Neuron (in vitro differentiated cells): ENCODE results near the gene PPCS.
"Not testable (repeated sequence)": the region's sequence is repeated elsewhere in the genome, so short reads cannot be mapped to it uniquely, and the experiment has no call there.

Source experiments
- H2AFZ ChIP-seq: one replicate; pipeline ENCODE4 v1.6.1; 2013; ENCODE audit warnings: low read depth, mild to moderate bottlenecking, inconsistent platforms, low read length, moderate library complexity
- H3K27me3 ChIP-seq: one replicate; pipeline ENCODE4 v1.6.1; 2013; ENCODE audit warnings: low read length; ENCODE audit not compliant: insufficient read depth
- H3K36me3 ChIP-seq: one replicate; pipeline ENCODE4 v1.6.1; 2013; ENCODE audit warnings: low read length; ENCODE audit not compliant: insufficient read depth
- H3K4me1 ChIP-seq: one replicate; pipeline ENCODE4 v1.6.1; 2013; ENCODE audit warnings: low read length; ENCODE audit not compliant: insufficient read depth
- H3K4me3 ChIP-seq: 2 replicates; pipeline ENCODE4 v1.5.1; 2013; ENCODE audit warnings: mild to moderate bottlenecking, low read length, moderate library complexity
- H3K9me3 ChIP-seq: one replicate; pipeline ENCODE4 v1.6.1; 2013; ENCODE audit warnings: low read length

The PPCS gene

DNA sequence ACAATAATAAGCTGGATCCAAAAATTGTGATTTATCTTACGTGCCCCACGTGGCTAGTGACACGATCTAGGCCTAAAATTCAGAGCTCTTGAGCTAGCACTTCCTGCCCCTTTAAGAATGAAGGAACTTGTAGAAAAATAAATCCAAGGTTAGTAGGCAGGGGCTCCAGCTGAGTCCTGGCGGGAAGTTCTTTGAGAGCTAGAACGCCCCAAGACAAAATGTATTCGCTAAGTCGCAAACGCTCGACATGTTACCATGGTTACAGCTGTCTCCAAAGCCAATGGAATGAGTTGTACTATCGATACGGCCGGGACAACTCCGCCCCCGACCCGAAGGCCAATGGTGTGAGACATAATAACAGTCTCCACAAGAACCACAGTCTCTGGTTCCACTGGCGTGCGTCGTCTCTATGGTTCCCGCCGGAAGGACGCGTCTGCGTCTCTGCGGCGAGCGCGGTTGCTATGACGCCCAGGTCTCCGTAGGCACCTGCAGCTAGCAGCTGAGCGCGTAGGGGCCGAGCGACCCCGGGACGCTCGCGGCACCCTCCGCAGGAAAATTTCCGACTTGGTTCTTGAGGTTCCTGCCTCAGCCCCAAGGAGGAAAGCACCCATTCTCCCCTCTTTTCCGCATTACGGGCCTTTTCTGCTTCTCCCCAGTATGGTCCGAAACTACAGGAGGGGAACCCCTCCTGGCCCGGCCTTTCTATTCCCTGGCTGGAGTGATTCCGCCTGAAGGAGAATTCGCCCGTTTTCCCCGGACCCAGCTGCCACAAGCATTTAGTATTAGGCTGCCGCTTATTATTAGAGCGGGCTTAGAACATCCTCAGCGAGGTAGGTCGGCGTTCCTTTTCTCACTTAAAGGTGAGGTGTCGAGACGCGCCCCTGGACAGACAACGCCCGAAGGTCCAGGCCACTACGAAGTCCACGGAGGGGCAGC, 6.8 kb downstream of the PPCS start, which contains the start of gene CCDC30:
Gene CCDC30, plus strand, starts transcription at position 459 of the 936 bp plus-strand sequence. CDS start 17,266 bp downstream, outside the sequence.
- no peaks in the 10 kb centered on the region for H3K27me3 ChIP-seq
- peak within 1 kb of the TSS; percentile 91 for H3K4me3 ChIP-seq
- peak within 1 kb of the TSS; percentile 91 for H2AFZ ChIP-seq
- H3K4me1 ChIP-seq, result peaks cover 17% of the 10 kb centered on the region
- H3K36me3 ChIP-seq, result peaks cover 3% of the 10 kb centered on the region
- H3K9me3 ChIP-seq, result no peaks in the 10 kb centered on the region

GRCh38 chr1:42463921-42464320, 7.6 kb downstream of the PPCS start:
- Histone ChIP-seq H3K9me3 (no peaks in the 10 kb centered on the region), H2AFZ (peak overlapping the region; percentile 91), H3K27me3 (no peaks in the 10 kb centered on the region), H3K4me3 (peak overlapping the region; percentile 91), H3K4me1 (peaks cover 17% of the 10 kb centered on the region), H3K36me3 (no peaks in the 10 kb centered on the region)

DNA sequence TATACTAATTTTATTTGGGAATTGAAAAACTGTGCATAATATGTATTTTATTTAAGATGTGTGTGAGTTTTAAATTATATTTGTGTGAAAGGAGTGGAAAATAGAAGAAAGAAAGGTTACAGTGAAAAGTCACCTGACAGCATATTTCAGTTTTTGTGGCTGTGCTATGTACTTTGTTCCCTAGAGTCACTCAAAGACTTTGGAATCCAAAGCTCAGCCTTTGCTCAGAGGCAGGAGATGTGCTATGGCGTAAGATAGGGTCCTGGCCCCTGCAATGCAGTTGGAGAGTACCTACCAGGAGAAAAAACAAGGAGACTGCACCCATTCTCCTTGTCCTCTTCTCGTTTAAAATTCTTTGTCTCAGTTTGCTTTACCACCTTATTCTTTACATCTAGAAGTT, 9.7 kb downstream of the PPCS start:
- Histone ChIP-seq H3K4me3 (no peak overlapping the region), H3K36me3 (no peaks in the 10 kb centered on the region), H3K27me3 (no peaks in the 10 kb centered on the region), H2AFZ (no peak overlapping the region), H3K4me1 (peaks cover 17% of the 10 kb centered on the region), H3K9me3 (no peaks in the 10 kb centered on the region)

- H3K36me3 ChIP-seq, result peaks cover 8% of the 10 kb centered on the region
- H3K4me1 ChIP-seq, result no peaks in the 10 kb centered on the region
- H3K9me3 ChIP-seq, result no peaks in the 10 kb centered on the region
- no peak overlapping the region for H2AFZ ChIP-seq
- no peak overlapping the region for H3K4me3 ChIP-seq
- H3K27me3 ChIP-seq, result no peaks in the 10 kb centered on the region
Observed at GRCh38 chr1:42469727-42470126, 13.4 kb downstream of the PPCS start.

- Histone ChIP-seq H3K27me3 (no peaks in the 10 kb centered on the region), H3K36me3 (peaks cover 15% of the 10 kb centered on the region), H3K4me1 (no peaks in the 10 kb centered on the region), H2AFZ (no peak overlapping the region), H3K9me3 (no peaks in the 10 kb centered on the region), H3K4me3 (no peak overlapping the region)
Observed at GRCh38 chr1:42476605-42477004, 20.3 kb downstream of the PPCS start.

- not testable (repeated sequence) for H2AFZ ChIP-seq, H3K4me1 ChIP-seq, H3K9me3 ChIP-seq, H3K27me3 ChIP-seq, H3K4me3 ChIP-seq
- peaks cover 18% of the 10 kb centered on the region for H3K36me3 ChIP-seq
Observed at GRCh38 chr1:42477354-42477753, 21.0 kb downstream of the PPCS start.

DNA sequence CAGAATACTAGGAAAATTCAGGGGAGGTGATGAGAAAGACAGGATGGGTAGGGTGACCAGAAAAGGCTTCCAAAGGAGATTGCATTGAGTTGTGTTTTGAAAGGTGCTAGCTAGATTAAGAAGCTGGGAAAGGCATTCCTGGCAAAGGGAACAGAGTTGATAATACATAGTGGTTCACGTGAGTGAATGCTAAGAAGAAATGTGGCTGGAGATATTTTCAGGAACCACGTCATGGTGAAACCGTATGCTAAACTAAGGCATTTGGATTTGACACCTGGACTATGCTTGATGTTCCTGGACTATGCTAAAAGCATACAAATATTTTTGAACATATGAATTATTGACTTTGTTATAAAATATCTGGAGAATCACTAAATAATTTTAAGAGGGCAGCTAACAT, 21.4 kb downstream of the PPCS start:
- Histone ChIP-seq H3K4me1 (no peaks in the 10 kb centered on the region), H3K36me3 (peaks cover 18% of the 10 kb centered on the region), H3K4me3 (no peak overlapping the region), H2AFZ (no peak overlapping the region), H3K27me3 (no peaks in the 10 kb centered on the region), H3K9me3 (no peaks in the 10 kb centered on the region)

- H2AFZ ChIP-seq, result no peak overlapping the region
- peaks cover 9% of the 10 kb centered on the region for H3K36me3 ChIP-seq
- H3K4me1 ChIP-seq, result no peaks in the 10 kb centered on the region
- no peaks in the 10 kb centered on the region for H3K9me3 ChIP-seq
- H3K27me3 ChIP-seq, result no peaks in the 10 kb centered on the region
- H3K4me3 ChIP-seq, result no peak overlapping the region
Observed at GRCh38 chr1:42479621-42480020, 23.3 kb downstream of the PPCS start.

DNA sequence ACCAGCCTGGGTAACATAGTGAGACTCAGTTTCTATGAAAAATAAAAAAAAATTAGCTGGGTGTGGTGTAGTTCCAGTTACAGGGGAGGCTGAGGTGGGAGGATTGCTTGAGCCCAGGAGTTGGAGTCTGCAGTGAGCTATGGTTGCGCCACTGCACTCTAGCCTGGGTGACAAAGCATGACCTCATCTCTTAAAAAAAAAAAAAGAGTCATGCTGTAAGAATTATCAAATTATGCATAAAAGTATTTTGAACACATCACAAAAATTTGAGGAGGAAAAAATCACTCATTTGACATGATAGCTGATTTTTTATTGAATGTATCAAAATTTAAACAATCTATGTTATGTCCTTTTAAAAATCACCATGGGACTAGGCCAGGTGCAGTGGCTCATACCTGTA, 24.6 kb downstream of the PPCS start:
- Histone ChIP-seq H3K9me3 (no peaks in the 10 kb centered on the region), H3K4me3 (no peak overlapping the region), H3K36me3 (peaks cover 11% of the 10 kb centered on the region), H2AFZ (no peak overlapping the region), H3K4me1 (no peaks in the 10 kb centered on the region), H3K27me3 (no peaks in the 10 kb centered on the region)

- Histone ChIP-seq H3K4me1 (no peaks in the 10 kb centered on the region), H2AFZ (no peak overlapping the region), H3K4me3 (no peak overlapping the region), H3K9me3 (no peaks in the 10 kb centered on the region), H3K36me3 (peaks cover 11% of the 10 kb centered on the region), H3K27me3 (no peaks in the 10 kb centered on the region)
Observed at GRCh38 chr1:42482635-42483153, 26.4 kb downstream of the PPCS start.

DNA sequence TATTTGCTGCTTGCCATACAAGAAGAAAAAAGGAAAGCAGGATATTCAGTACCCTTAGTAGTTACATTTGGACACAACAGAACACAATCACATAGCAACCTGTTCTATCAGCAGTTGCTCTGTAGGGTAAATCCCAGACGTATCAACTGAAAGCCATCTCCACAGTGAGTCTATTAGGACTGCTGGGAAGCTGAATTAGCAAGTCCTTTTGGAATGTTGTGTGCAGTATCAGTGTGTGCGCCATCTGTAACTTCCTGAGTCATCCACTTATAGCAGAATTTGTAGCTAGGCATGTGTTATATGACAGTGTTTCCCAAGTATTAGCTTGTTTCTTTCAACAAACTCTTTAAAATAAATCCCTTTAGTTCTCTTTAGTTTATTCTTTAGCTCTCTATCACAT, 28.0 kb downstream of the PPCS start:
- peaks cover 11% of the 10 kb centered on the region for H3K36me3 ChIP-seq
- H3K4me1 ChIP-seq, result no peaks in the 10 kb centered on the region

GRCh38 chr1:42490237-42490636, 33.9 kb downstream of the PPCS start:
- no peaks in the 10 kb centered on the region for H3K4me1 ChIP-seq
- no peak overlapping the region for H2AFZ ChIP-seq
- H3K36me3 ChIP-seq, result peaks cover 10% of the 10 kb centered on the region
- H3K27me3 ChIP-seq, result no peaks in the 10 kb centered on the region
- no peaks in the 10 kb centered on the region for H3K9me3 ChIP-seq
- H3K4me3 ChIP-seq, result no peak overlapping the region

More for the DNA sequence above, 28.0 kb downstream of the PPCS start:
- Histone ChIP-seq H3K9me3 (no peaks in the 10 kb centered on the region), H3K27me3 (no peaks in the 10 kb centered on the region), H2AFZ (no peak overlapping the region), H3K4me3 (no peak overlapping the region)

- peaks cover 11% of the 10 kb centered on the region for H3K36me3 ChIP-seq
- not testable (repeated sequence) for H2AFZ ChIP-seq, H3K27me3 ChIP-seq, H3K4me3 ChIP-seq, H3K4me1 ChIP-seq
- H3K9me3 ChIP-seq, result peaks cover 28% of the 10 kb centered on the region
Observed at GRCh38 chr1:42502031-42502430, 45.7 kb downstream of the PPCS start.
